Activated CD8-positive, alpha-beta memory T cell treated with anti-CD3 and anti-CD28 coated beads, Interleukin-2, amount 50 U/mL, for 4 hours (primary cell): ENCODE results near the gene AMN.
"Not testable (repeated sequence)": the region's sequence is repeated elsewhere in the genome, so short reads cannot be mapped to it uniquely, and the experiment has no call there.

Source experiments
- DNase-seq: peaks from one replicate; pipeline ENCODE4 v3.0.0-alpha.2; 2020

The AMN gene

GRCh38 chr14:102922490-102923200, at the start of gene AMN:
AMN (plus strand) TSS chr14:102922663; CDS start chr14:102922689, 26 bp downstream.
- no peak for DNase-seq

GRCh38 chr14:102873131-102873530, 49.3 kb upstream of the AMN start:
- DNase-seq: no peak

- no peak for DNase-seq
Observed at GRCh38 chr14:102873546-102874061, 48.9 kb upstream of the AMN start.

DNA sequence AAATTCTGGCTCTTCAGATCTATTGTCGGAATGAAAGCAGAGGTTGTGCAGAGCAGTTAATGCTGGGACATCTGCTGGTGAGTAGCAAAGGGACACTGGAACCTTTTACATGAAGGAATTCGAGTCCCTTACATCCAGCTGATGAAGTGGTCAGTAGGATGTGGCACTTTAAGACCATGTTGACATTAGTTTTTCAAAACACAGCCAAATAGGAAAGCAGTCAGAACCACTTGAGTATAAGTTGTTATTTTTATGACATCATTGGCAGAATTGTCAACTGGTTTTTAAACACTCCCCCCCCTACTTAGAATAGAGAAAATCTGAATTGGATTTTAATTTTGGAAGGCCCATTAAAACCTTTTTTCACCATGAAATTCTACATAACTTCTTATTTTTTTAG, 46.8 kb upstream of the AMN start:
- no peak for DNase-seq

DNA sequence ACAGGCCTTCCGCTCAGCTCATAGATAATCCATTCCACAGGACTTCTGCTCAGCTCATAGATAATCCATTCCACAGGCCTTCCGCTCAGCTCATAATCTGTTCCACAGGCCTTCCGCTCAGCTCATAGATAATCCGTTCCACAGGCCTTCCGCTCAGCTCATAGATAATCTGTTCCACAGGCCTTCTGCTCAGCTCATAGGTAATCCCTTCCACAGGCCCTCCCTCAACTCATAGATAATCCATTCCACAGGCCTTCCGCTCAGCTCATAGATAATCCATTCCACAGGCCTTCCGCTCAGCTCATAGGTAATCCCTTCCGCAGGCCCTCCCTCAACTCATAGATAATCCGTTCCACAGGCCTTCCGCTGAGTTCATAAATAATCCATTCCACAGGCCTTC, 45.0 kb upstream of the AMN start:
- not testable (repeated sequence) for DNase-seq

DNA sequence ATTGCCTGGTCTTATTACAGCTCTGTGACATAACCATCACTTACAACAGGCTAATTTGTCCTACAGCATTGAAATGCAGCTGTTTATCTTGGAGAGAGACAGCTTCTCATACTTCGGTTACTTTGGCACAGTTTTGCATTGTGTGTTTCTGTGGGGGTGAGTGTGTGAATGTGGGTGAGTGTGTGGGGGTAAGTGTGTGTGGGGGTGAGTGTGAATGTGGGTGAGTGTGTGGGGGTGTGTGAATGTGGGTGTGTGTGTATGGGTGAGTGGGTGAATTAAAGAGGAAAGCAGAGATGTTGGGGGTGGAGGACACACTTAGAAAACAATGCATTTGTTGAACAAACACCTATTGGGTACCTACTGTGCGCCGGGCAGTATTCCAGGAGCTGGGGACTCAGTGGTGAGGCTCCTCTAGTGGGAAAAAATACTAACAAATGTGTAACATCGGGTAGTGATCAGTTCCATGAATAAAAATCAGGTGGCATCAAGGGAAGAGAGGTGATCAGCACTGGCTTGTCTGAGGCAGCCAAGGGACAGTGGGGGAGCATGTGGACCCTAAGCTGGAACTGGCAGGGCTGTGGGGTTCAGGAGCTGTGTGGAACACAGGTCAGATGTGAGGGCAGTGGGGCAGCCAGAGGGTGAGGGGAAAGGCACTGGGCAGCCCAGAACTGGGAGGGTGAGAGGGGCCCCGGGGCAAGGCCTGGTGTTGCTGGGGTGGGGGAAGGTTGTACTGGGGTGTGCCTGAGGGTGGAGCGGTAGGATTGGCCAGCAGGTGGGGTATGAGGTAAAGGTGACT, 44.1 kb upstream of the AMN start:
- no peak for DNase-seq

DNA sequence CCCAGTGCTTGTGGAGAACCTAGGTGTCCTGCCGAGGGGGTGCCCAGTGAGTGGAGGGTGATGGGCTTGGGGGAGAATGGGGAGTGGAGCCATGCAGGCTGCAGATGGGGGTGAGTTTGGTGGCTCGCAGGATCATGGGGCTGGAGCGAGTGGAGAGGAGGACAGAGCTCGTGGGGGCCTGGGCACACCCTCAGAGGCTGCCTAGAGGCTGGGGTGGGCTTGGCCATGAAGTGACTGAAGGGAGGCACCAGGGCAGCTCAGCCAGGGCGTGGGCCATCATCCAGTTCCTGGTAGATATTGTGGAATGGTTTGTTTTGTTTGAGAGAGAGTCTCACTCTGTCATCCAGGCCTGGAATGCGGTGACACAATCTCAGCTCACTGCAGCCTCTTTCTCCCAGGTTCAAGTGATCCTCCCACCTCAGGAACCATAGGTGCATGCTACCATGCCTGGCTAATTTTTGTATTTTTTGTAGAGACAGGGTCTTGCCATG, 43.4 kb upstream of the AMN start:
- no peak for DNase-seq

DNA sequence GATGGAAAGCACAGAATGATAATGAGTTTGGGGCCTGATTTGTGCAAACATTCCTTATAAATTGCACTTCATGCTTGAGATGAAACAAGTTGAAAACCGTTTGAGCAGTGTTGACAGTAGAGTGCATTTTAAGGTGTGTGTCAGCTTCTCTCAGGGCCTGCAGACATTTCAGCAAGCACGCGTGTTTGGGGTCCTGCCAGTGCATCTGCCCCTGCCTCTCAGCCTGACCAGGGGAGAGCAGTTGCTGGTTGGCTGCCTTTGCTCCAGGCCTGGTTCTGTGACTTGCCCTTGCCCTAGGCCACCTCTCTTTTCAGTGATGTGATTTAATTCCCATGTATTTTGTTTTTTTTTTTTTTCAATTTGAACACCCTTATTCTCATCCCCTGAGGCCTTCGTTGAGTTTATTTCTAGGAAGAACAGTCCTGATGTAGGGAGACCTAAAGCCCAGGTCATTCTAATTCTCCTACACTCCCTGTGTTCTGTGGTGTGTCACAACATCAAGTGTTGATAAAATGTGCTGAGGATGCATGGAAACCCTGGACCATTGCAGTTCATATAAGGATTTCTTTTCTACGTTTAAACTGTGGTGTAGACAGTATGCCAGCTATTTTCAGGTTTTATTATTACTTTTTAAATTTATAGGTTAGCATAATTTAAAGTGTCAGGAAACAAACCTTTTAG, 40.1 kb upstream of the AMN start:
- no peak for DNase-seq

- DNase-seq: no peak
Observed at GRCh38 chr14:102883089-102883541, 39.3 kb upstream of the AMN start.

- DNase-seq: no peak
Observed at GRCh38 chr14:102883554-102883953, 38.9 kb upstream of the AMN start.

DNA sequence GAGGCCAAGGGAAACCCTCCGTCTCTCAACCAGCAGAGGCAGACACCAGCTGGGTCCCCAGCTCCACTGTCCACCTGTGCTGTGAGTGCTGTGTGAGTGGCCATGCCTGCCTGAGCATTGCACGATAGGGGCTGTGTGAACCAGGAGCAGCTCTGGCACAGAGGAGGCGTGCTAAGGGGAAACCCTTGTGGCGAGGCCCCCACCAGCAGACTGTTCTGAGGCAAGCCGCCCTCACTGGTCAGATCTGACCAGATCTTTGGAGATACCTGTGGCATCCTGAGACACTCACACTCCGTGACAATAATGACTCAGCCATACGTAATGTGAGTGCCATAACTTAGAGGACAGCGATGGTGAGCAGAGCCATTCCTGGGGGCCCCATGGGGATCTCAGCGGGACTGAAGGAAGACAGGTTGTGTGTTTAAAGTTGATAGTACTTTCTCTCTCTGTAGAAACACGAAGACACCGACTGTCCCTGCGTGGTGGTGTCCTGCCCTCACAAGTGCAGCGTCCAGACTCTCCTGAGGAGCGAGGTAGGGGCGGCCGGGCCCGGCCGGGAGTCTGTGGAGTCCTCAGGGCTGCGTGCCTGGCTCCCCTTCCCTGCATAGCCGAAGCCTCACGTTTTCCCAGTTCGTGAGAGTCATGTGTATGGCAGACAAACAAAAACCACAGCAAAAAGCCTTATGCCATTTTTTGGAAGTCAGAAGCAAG, 36.6 kb upstream of the AMN start:
- DNase-seq: no peak

GRCh38 chr14:102888748-102889147, 33.7 kb upstream of the AMN start:
- DNase-seq: no peak

DNA sequence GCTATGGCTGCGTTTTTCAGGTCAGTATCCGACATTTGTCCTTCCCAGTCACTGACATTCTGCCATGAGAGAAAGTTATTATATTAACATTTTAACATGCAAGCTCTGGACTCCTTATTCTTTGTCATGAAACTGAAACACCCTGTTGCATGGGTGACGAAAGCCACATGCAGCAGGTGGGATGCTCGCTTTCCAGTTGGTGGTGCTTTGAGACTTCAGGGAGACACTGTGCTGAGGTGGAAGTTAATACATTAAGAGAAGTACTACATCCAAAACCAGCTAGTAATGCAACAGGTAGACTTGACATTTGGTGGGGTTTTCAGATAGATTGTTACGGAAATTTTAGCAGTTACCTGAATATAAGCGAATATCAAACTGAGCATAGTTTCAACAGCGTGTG, 32.8 kb upstream of the AMN start:
- DNase-seq: no peak

GRCh38 chr14:102891111-102891510, 31.4 kb upstream of the AMN start:
- no peak for DNase-seq

DNA sequence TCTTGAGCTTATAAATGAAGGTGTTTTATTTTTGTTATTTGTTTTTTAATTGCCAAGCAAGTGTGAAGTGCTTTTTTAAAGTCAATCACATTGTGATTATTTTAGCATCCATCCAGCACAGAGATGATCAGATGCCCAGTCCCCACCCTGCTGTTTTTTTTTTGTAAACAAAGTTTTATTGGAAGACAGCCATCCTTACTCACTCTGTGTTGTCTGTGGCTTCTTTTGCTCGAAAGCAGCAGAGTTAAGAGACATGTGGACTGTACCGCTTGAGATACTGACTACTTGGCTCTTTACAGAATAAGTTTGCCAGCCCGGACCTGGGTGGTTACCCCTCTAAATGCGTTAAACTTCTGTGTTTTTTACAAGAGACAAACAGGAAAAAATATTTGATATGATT, 30.9 kb upstream of the AMN start:
- no peak for DNase-seq

DNA sequence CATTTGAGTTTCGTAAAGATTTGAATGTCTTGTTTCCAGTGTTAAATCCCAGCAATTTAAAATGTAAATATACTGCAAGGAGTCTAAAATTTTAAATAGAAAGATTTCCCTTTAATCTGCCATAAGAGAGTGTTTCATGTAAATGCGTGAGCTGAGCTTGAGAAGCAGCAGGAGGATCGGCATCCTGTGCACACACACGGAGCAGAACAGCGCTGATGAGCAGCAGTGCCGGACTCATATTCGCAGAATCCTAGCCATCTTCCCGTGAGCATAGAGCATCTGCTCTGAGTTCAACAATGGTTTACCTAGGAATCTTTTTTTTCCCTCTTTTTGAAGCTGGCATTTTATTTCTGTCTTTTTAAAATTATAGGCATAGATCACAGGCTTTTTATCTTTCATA, 29.8 kb upstream of the AMN start:
- DNase-seq: no peak

- no peak for DNase-seq
Observed at GRCh38 chr14:102893452-102893851, 29.0 kb upstream of the AMN start.

DNA sequence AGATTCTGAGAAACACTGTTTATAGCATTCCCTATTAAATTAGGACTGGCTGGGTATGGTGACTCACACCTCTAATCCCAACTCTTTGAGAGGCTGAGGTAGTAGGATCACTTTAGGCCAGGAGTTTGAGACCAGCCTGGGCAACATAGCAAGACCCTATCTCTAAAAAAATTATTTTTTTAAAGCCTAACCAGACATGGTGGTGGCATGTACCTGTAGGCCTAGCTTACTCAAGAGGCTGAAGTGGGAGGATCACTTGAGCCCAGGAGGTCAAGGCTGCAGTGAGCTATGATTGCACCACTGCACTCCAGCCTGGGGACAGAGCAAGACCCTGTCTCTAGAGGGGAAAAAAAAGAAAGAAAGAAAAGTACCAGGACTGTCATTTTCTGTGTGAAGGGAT, 25.7 kb upstream of the AMN start:
- not testable (repeated sequence) for DNase-seq

DNA sequence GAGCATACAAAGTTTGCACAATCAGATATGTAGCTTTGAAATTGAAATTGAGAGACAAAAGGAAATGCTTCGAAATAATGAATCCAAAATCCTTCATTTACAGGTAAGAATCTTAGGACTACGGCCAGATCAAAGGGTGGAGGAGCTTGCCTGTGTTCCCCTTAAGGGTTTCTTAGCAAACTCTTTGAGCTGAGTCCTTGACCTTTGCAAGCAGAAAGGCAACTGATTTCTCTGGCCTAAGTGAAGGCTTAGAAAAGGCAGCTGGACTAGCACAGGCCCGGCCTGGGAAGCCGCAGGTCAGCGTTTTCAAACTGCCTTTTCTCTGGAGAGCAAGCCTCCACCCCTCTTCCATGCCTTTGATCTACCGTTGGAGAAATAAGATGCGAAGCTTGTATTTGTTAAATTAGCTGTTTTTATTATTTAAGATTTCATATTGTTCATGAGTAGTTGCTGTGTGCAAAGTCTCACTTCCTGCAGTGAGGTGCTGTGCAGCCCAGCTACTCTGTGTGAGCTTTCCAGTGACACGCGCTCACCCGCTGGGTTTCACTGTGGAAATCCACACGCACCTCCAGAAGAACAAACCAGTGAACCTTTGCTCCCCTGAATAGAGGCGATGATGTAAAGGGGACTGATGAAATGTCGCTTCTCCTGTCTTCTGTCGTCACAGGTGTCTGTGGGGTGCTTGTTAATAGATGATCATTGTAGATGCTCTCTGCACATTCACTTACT, 25.0 kb upstream of the AMN start:
- no peak for DNase-seq

DNA sequence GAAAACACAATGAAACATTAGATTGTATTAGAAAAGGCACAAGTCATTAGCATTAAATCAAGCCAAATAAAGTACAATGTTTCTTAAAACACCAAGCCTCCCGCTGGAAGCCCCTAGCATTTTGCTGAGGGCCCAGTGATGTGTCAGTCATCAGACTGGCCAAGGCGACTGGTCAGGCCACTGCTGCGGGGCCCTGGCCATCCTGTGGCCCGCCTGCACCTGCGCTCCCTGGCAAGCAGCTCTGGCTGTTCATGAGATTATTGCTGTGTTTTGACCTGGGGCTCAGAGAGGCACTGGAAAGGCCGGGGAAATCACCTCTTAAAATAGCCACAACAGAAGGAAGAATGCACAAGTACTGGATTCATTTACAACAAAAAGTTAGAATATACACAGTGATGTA, 24.2 kb upstream of the AMN start:
- no peak for DNase-seq

DNA sequence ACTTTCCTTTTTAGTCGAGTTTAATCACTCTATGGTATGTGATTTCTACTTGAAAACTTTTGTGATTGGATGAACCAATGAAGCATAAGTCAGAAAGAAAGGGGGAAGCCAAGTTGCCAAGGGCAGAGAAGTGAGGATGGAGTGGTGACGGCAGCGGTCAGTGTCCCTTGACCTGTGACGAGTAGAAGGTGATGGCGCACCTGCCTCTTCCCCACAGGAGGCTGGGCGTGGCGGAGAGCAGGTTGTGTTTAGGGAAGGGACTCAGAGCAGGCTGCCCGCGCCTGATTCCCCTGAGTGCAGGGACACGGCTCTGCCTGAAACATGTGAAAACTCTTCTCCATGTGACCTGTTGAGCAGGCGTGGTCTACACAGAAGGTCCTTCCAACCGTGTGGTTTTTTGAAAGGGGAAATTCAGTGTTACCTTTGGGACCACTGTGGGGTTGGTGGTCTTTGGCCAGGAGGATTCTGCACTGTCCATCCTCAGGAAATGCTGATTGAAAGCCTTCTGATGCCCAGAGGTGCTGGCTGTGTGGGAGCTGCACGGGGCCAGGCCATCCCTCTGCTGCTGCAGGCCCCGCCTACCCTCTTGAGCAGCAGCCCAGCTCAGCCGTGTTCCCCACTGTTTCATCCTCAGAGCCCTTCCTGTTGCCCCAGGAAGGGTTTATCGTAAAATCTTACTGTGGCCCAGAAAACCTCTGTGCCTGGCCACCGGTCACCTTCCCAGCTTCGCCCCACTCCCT, 23.5 kb upstream of the AMN start:
- DNase-seq: no peak
